ENCODE results near the gene ANKRD13D.
A peak's percentile ranks its signal among the peaks of the same experiment; 100 is the strongest.

Gene ANKRD13D

GRCh38 chr11:67261946-67262681 lies 27.0 kb upstream of the ANKRD13D start:
- peak in 1 of 56 donors; percentile 35 for DNase-seq

GRCh38 chr11:67262731-67263675 lies 26.1 kb upstream of the ANKRD13D start:
- DNase-seq = peak in 47 of 56 donors; percentile 22 to 80 (median 57)

- DNase-seq = no peak
Measured at GRCh38 chr11:67264260-67264659, 24.8 kb upstream of the ANKRD13D start.

- DNase-seq = no peak
Measured at GRCh38 chr11:67264877-67265632, 24.0 kb upstream of the ANKRD13D start.

GRCh38 chr11:67265633-67266448 lies 23.3 kb upstream of the ANKRD13D start:
- peak in 39 of 56 donors; percentile 30 to 82 (median 51) for DNase-seq

GRCh38 chr11:67266449-67267187 lies 22.5 kb upstream of the ANKRD13D start, which contains the start of gene GRK2:
Gene GRK2 (plus strand): TSS chr11:67266473. CDS start chr11:67266700, 227 bp downstream.
- DNase-seq = peak in 2 of 56 donors; percentile 32 to 47

GRCh38 chr11:67267188-67268080 lies 21.7 kb upstream of the ANKRD13D start:
- no peak for DNase-seq

GRCh38 chr11:67268081-67268961 lies 20.8 kb upstream of the ANKRD13D start:
- peak in 1 of 56 donors; percentile 22 for DNase-seq

- DNase-seq = no peak
Measured at GRCh38 chr11:67268962-67269268, 20.2 kb upstream of the ANKRD13D start.

GRCh38 chr11:67269401-67270255 lies 19.5 kb upstream of the ANKRD13D start:
- no peak for DNase-seq

- peak in 8 of 56 donors; percentile 24 to 53 (median 32) for DNase-seq
Measured at GRCh38 chr11:67270256-67271204, 18.6 kb upstream of the ANKRD13D start.

GRCh38 chr11:67271205-67271540 lies 17.9 kb upstream of the ANKRD13D start:
- no peak for DNase-seq

GRCh38 chr11:67271541-67272284 lies 17.4 kb upstream of the ANKRD13D start:
- no peak for DNase-seq

- DNase-seq = no peak
Measured at GRCh38 chr11:67272327-67273259, 16.5 kb upstream of the ANKRD13D start.
